ENCODE results near the gene ARFGAP1.

- TF ChIP-seq ZNF274 (IDR thresholded peaks at IDR 0.05; ENCODE audit: low read depth, low read length) (no peak), YY1 (IDR thresholded peaks at IDR 0.05; ENCODE audit: insufficient read depth, insufficient read length) (no peak), SUZ12 (IDR thresholded peaks at IDR 0.05; ENCODE audit: extremely low read depth, insufficient read depth, insufficient read length) (no peak)
Measured at GRCh38 chr20:63297796-63298572, 25.4 kb downstream of the ARFGAP1 start.

All from NT2/D1 (cell line).